Thymus (tissue), 11 donors: ENCODE data around the gene MAIP1. TPM values are rescaled to one million over a fixed set of nuclear protein-coding genes. Genes with fewer than 3 reads are reported as not detected.

Experiments
- DNase-seq, 9 donors: peaks; one replicate each; pipeline ENCODE4 v3.0.0-alpha.2; 2013; ENCODE audit warnings: low spot score in 9 of 9, low read depth in 6 of 9, missing footprints in 1 of 9
- H3K27ac ChIP-seq, 2 donors: one replicate each; pipeline ENCODE4 v1.5.1; 2013; ENCODE audit warnings: control low read depth in 1 of 2, low read depth in 1 of 2, low read length in 1 of 2, mild to moderate bottlenecking in 1 of 2, moderate library complexity in 1 of 2
- H3K27me3 ChIP-seq, 2 donors: one replicate each; pipeline ENCODE4 v1.5.1; 2013; ENCODE audit warnings: low read length in 1 of 2; ENCODE audit not compliant: control insufficient read depth in 2 of 2, insufficient read depth in 1 of 2
- H3K36me3 ChIP-seq, 2 donors: one replicate each; pipeline ENCODE4 v1.5.1; 2013; ENCODE audit warnings: low read length in 1 of 2, mild to moderate bottlenecking in 1 of 2, moderate library complexity in 1 of 2; ENCODE audit not compliant: control insufficient read depth in 2 of 2, insufficient read depth in 2 of 2
- H3K4me1 ChIP-seq, 2 donors: one replicate each; pipeline ENCODE4 v1.5.1; 2013; ENCODE audit warnings: low read length in 2 of 2; ENCODE audit not compliant: control insufficient read depth in 2 of 2, insufficient read depth in 2 of 2
- H3K4me3 ChIP-seq, 2 donors: one replicate each; pipeline ENCODE4 v1.5.1; 2013; ENCODE audit warnings: low read length in 2 of 2, control low read depth in 1 of 2, mild to moderate bottlenecking in 1 of 2
- H3K9me3 ChIP-seq, 2 donors: one replicate each; pipeline ENCODE4 v1.5.1; 2013; ENCODE audit warnings: low read length in 1 of 2, mild to moderate bottlenecking in 1 of 2; ENCODE audit not compliant: control insufficient read depth in 2 of 2, insufficient read depth in 1 of 2
- WGBS: extraction: QIAGEN DNeasy Blood & Tissue Kit; methylation state at CpG from one replicate; pipeline ENCODE4 v1.1.7; 2013; 5-methylcytosine and 5-hydroxymethylcytosine counted together
- polyA plus RNA-seq: library from polyadenylated mRNA; stranded (reverse); fragments of 200-250 nt; gene quantifications from one replicate; pipeline ENCODE4 v1.2.3, GENCODE V29; 2013
- total RNA-seq: library from RNA; stranded (reverse); fragments of 120-200 nt; gene quantifications from one replicate; pipeline ENCODE4 v1.2.4, GENCODE V29; 2013
- donor health status: healthy.

Gene MAIP1
- total and polyA plus RNA-seq, 2 donors: 15.3 to 16.3 TPM

DNA sequence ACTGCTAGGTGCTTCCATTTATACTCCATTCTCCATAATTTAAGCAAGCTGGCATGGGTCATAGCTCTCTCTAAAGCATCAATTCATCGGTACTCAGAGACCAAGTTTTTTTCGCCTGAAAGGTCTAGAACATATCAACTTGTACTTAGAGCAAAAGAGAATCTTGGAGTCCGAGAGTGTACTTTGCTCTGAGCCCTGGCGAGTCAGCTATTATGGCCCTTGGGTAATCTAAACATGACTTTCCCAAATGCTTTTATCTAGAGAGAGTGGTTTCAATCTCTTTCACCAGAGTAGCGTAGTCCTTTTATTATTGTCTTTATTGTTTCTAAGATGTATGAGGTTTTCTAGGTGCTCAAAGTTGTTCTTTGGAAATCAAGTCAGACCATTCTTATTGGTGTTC is 34.4 kb downstream of the MAIP1 start:
- DNase-seq: no peak
- H3K27me3 ChIP-seq: no peaks in the 10 kb centered on the region
- peaks cover 11 to 23% of the 10 kb centered on the region in 2 donors for H3K4me1 ChIP-seq
- H3K36me3 ChIP-seq: no peaks in the 10 kb centered on the region
- H3K4me3 ChIP-seq: no peak overlapping the region
- 97% methylated on average over 5 of the region's 5 CpGs for WGBS
- H3K9me3 ChIP-seq: no peaks in the 10 kb centered on the region
- no peak overlapping the region for H3K27ac ChIP-seq

DNA sequence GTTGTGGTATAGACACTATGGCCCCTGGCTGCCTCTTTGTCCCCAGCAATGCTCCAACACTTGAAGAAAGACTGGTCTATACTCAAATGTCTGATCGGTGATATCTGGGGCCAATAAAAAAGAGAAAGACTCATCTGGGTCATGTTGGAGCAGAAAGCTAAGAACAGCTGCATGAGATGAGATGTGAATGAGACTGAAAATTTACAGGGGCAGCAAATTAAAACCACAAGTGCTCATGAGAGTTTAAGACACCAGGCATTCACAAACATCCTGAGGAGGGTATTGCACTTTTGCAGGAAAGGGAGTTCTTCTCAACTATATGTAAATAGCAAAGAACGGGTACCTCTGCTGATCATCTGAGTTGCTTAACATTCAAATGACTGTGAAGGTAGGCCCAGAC is 36.3 kb downstream of the MAIP1 start:
- Histone ChIP-seq H3K27ac (no peak overlapping the region), H3K36me3 (no peaks in the 10 kb centered on the region), H3K4me1 (peaks cover 7 to 20% of the 10 kb centered on the region in 2 donors), H3K4me3 (no peak overlapping the region), H3K27me3 (no peaks in the 10 kb centered on the region), H3K9me3 (no peaks in the 10 kb centered on the region)
- no peak for DNase-seq
- 100% methylated on average over 2 of the region's 2 CpGs for WGBS

DNA sequence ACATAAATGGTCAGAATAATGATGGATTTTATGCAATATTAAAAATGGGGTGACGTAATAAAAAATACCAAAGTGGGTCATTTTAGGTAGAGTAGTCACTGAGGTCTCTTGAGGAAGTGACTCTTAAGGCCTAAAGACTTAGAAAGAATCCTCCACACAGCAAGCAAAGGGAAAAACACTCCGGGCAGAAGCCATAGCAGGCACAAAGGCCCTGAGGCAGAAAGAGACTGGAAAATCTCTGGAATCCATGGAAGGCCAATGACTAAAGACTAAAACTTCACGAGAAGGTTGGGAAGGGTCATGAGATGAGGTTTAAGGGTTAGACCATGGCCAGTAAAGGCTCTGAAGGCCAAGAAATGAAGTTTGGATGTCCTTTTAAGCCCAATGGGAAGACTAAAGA is 36.9 kb downstream of the MAIP1 start:
- no peak overlapping the region for H3K27ac ChIP-seq
- H3K4me3 ChIP-seq: no peak overlapping the region
- H3K4me1 ChIP-seq: peaks cover 7 to 14% of the 10 kb centered on the region in 2 donors
- 99% methylated on average over 3 of the region's 3 CpGs for WGBS
- H3K36me3 ChIP-seq: no peaks in the 10 kb centered on the region
- no peaks in the 10 kb centered on the region for H3K9me3 ChIP-seq
- H3K27me3 ChIP-seq: no peaks in the 10 kb centered on the region
- DNase-seq: no peak

DNA sequence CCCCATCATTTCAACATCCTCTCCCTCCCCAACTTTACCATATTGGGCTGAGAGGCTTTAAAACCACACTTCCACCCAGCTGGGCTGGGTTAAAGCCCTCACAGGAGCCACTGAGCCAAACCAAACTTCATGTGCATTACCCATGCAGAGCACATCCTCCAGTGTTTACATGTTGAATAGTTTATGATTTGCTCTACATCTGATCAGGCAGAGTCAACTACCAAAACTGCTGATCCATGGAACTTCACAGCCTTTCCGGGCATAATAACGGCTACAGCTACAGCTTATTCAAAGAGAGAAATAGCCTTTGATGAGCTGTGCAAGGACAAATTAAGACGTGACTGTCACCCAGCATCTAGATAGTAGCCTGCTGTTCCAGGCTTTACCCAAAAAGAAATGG is 39.0 kb downstream of the MAIP1 start:
- H3K27ac ChIP-seq: no peak overlapping the region
- H3K9me3 ChIP-seq: no peaks in the 10 kb centered on the region
- H3K4me3 ChIP-seq: no peak overlapping the region
- no peaks in the 10 kb centered on the region for H3K27me3 ChIP-seq
- H3K36me3 ChIP-seq: no peaks in the 10 kb centered on the region
- 98% methylated on average over 3 of the region's 3 CpGs for WGBS
- peak in 1 of 9 donors; percentile 43 for DNase-seq
- H3K4me1 ChIP-seq: peaks cover 0 to 2% of the 10 kb centered on the region in 2 donors

DNA sequence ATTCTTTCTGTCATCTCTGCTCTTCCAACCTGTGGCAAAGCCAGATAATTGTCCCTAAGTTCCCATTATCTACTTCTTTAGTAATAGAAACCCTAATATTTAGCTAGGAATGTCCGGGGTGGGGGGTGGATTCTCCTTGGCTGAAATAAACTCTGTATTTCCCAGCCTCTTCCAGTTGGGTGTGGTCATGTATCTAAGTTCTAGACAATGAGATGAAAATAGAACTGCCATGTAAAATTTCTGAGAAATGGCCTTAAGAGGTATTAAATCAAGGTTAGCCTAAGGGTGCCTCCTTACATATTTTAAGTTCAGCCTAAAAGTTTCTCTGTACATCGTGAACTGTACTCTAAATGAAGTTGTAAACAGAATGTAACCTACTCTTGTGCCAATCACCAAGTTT is 39.5 kb downstream of the MAIP1 start:
- H3K27me3 ChIP-seq: no peaks in the 10 kb centered on the region
- no peak for DNase-seq
- WGBS: 98% methylated on average over 2 of the region's 2 CpGs

DNA sequence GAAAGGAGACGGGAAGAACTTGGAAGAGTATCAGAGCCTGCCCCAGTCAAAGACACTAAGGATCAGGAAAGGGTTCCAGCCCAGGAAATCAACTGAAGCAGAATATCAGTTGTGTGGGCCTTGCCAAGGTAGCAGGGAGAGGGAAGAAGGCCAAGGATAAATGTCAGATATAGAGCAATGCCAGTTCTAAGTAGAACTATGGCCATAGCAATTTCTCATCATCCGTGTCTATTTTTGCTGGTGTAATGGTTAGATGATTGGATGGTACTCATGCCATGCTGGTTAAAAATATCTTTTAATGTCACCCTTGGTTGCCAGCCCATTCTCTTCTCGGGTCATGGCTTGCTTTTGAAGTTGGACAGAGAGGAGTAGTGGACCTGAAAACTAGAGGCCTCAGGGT is 41.9 kb downstream of the MAIP1 start:
- H3K36me3 ChIP-seq: no peaks in the 10 kb centered on the region
- 97% methylated on average over 3 of the region's 3 CpGs for WGBS
- H3K4me3 ChIP-seq: no peak overlapping the region
- no peak for DNase-seq
- H3K27ac ChIP-seq: no peak overlapping the region
- peaks cover 0 to 2% of the 10 kb centered on the region in 2 donors for H3K4me1 ChIP-seq
- no peaks in the 10 kb centered on the region for H3K9me3 ChIP-seq
- H3K27me3 ChIP-seq: no peaks in the 10 kb centered on the region

More for the DNA sequence above, 39.5 kb downstream of the MAIP1 start:
- peaks cover 0 to 2% of the 10 kb centered on the region in 2 donors for H3K4me1 ChIP-seq
- H3K36me3 ChIP-seq: no peaks in the 10 kb centered on the region
- no peak overlapping the region for H3K4me3 ChIP-seq
- no peak overlapping the region for H3K27ac ChIP-seq
- H3K9me3 ChIP-seq: no peaks in the 10 kb centered on the region

DNA sequence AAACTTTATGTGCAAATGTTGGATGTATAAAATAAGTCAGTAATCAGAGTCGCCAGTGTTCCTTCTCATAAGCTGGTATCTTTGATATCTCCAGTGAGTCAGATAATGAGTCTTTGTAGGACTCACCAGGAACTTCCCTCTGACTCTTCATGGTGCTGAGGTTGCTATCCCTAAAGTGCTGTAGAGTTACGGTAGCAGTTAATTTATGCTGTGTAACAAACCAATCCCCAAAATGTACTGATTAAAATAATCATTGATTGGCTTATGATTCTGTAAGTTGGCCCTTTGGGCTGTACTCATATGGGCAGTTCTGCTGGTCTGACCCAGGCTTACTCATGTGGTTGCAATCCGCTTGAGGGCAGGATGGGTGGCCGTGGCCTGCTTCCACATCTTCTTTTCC is 43.8 kb downstream of the MAIP1 start:
- no peaks in the 10 kb centered on the region for H3K36me3 ChIP-seq
- H3K9me3 ChIP-seq: no peaks in the 10 kb centered on the region
- no peak overlapping the region for H3K4me3 ChIP-seq
- no peaks in the 10 kb centered on the region for H3K4me1 ChIP-seq
- H3K27me3 ChIP-seq: no peaks in the 10 kb centered on the region
- no peak for DNase-seq
- 98% methylated on average over 4 of the region's 4 CpGs for WGBS
- no peak overlapping the region for H3K27ac ChIP-seq

DNA sequence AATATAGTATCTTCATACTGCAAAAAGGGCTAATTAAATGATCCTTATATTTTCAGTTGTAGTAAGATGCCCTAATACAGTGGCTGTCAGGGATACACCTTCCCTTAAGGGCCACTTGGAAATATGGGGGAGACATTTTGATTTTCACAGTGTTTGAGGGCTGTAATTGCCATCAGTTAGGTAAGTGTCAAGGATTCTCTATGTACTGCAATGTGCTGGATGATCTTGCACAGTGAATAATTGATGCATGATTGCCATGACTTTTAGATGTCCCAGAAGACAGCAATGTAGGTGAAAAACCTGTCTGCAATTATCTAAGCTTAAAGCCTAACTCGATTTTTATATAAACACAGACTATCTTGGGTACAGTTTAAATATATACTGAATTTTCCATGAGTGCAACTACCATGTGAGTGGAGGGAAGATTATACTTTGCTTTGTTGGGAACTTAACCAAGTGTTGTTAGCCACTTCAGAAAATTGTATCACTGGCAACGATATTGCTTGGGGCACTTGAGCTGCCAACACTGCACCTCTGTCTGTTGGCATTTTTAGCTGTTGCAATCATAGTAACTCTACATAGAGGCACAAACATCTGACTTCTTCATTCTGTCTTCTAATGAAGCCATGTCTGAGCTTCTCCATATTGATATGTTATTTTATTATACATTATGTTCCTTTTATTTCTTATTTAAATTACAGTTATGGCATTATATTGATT is 45.2 kb downstream of the MAIP1 start:
- H3K4me1 ChIP-seq: no peaks in the 10 kb centered on the region
- no peaks in the 10 kb centered on the region for H3K9me3 ChIP-seq
- WGBS: 92% methylated on average over 2 of the region's 2 CpGs
- H3K27me3 ChIP-seq: no peaks in the 10 kb centered on the region
- no peak overlapping the region for H3K4me3 ChIP-seq
- no peak for DNase-seq
- no peak overlapping the region for H3K27ac ChIP-seq
- no peaks in the 10 kb centered on the region for H3K36me3 ChIP-seq

DNA sequence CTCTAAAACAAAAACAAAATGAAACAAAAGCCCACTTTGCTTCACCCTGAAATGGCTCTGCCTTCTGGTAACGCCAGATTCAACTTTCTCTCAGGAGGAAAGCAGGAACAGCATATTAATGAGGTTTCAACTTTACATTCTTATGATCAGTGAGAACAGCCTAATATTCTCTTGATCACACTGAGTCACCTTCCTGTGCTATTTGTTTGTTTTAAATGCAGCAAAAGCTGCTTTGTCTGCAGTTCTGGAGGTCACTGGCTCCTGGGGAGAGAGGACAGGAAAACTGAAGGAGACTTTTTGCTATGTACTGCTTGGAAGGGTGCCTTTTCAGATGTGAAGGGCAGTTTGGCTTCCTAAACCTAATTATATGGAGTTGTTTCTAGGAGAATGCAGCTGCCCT is 48.1 kb downstream of the MAIP1 start:
- Histone ChIP-seq H3K4me1 (no peaks in the 10 kb centered on the region), H3K4me3 (no peak overlapping the region), H3K27me3 (no peaks in the 10 kb centered on the region), H3K9me3 (no peaks in the 10 kb centered on the region), H3K36me3 (no peaks in the 10 kb centered on the region), H3K27ac (no peak overlapping the region)
- WGBS: 96% methylated on average over 1 of the region's 1 CpG
- no peak for DNase-seq
